Mesenchymal stem cell (in vitro differentiated cells and primary cell): ENCODE results near the gene STYXL2.

Experiments used
- DNase-seq: peaks from one replicate; pipeline ENCODE4 v3.0.0-alpha.2; 2013
- H2AFZ ChIP-seq: one replicate; pipeline ENCODE4 v1.6.1; 2013; ENCODE audit warnings: low read depth, mild to moderate bottlenecking, control low read depth, inconsistent platforms, low read length, moderate library complexity
- H2AK5ac ChIP-seq: 2 replicates; pipeline ENCODE4 v1.6.1; 2013; ENCODE audit warnings: low read length, moderate library complexity, mild to moderate bottlenecking, inconsistent platforms; ENCODE audit not compliant: severe bottlenecking
- H2BK120ac ChIP-seq: one replicate; pipeline ENCODE4 v1.6.1; 2013; ENCODE audit warnings: low read depth, mild to moderate bottlenecking, inconsistent platforms, low read length, moderate library complexity
- H2BK12ac ChIP-seq, 2 experiments: one replicate each; pipeline ENCODE4 v1.6.1; 2013; ENCODE audit warnings: inconsistent platforms in 2 of 2, low read length in 2 of 2, mild to moderate bottlenecking in 2 of 2, moderate library complexity in 2 of 2, control low read depth in 1 of 2
- H2BK15ac ChIP-seq: one replicate; pipeline ENCODE4 v1.6.1; 2013; ENCODE audit warnings: mild to moderate bottlenecking, low read depth, inconsistent platforms; ENCODE audit not compliant: poor library complexity, severe bottlenecking
- H2BK5ac ChIP-seq: 2 replicates; pipeline ENCODE4 v1.6.1; 2013; ENCODE audit warnings: low read depth, mild to moderate bottlenecking, low read length, control low read depth, inconsistent platforms; ENCODE audit not compliant: poor library complexity, severe bottlenecking
- H3K14ac ChIP-seq, 2 experiments: one replicate each; pipeline ENCODE4 v1.6.1; 2013; ENCODE audit warnings: inconsistent platforms in 2 of 2, low read length in 2 of 2, control low read depth in 1 of 2, mild to moderate bottlenecking in 1 of 2, moderate library complexity in 1 of 2
- H3K18ac ChIP-seq, 2 experiments: one replicate each; pipeline ENCODE4 v1.6.1; 2013; ENCODE audit warnings: inconsistent platforms in 2 of 2, low read length in 2 of 2, control low read depth in 1 of 2, low read depth in 1 of 2, mild to moderate bottlenecking in 1 of 2
- H3K23ac ChIP-seq, 2 experiments: one replicate each; pipeline ENCODE4 v1.6.1; 2013; ENCODE audit warnings: inconsistent platforms in 2 of 2, low read length in 2 of 2, mild to moderate bottlenecking in 2 of 2, moderate library complexity in 2 of 2, control low read depth in 1 of 2
- H3K27ac ChIP-seq: 2 replicates; pipeline ENCODE4 v1.5.1; 2013; ENCODE audit warnings: mild to moderate bottlenecking, moderate library complexity, low read length, control low read depth, inconsistent platforms; ENCODE audit not compliant: poor library complexity, severe bottlenecking
- H3K27me3 ChIP-seq, 2 experiments: 2 replicates each; pipeline versions ENCODE4 v1.6.1 to v1.7.0; 2013; ENCODE audit warnings: low read length in 2 of 2, mild to moderate bottlenecking in 2 of 2, moderate library complexity in 2 of 2, control low read depth in 1 of 2, inconsistent platforms in 1 of 2; ENCODE audit not compliant: control insufficient read depth in 1 of 2, insufficient read depth in 1 of 2
- H3K36me3 ChIP-seq, 2 experiments: 2 replicates each; pipeline versions ENCODE4 v1.6.1 to v1.7.0; 2013; ENCODE audit warnings: low read length in 2 of 2, control low read depth in 1 of 2, inconsistent platforms in 1 of 2, low read depth in 1 of 2, mild to moderate bottlenecking in 1 of 2; ENCODE audit not compliant: insufficient read depth in 2 of 2, control insufficient read depth in 1 of 2
- H3K4ac ChIP-seq, 2 experiments: one replicate each; pipeline ENCODE4 v1.6.1; 2013; ENCODE audit warnings: inconsistent platforms in 2 of 2, low read length in 2 of 2, mild to moderate bottlenecking in 2 of 2, moderate library complexity in 2 of 2, control low read depth in 1 of 2, low read depth in 1 of 2
- H3K4me1 ChIP-seq: 2 replicates; pipeline ENCODE4 v1.6.1; 2013; ENCODE audit warnings: low read depth, low read length, control low read depth; ENCODE audit not compliant: control insufficient read depth, insufficient read depth
- H3K4me2 ChIP-seq: 2 replicates; pipeline ENCODE4 v1.6.1; 2013; ENCODE audit warnings: low read length, mild to moderate bottlenecking, inconsistent platforms; ENCODE audit not compliant: poor library complexity, severe bottlenecking
- H3K4me3 ChIP-seq, 2 experiments: 2 replicates each; pipeline versions ENCODE4 v1.5.1 to v1.7.0; 2013; ENCODE audit warnings: low read length in 2 of 2, mild to moderate bottlenecking in 2 of 2, control low read depth in 1 of 2, low read depth in 1 of 2; ENCODE audit not compliant: insufficient read depth in 1 of 2
- H3K79me1 ChIP-seq: replicated peaks from 2 replicates; pipeline ENCODE4 v1.6.1; 2013; ENCODE audit warnings: mild to moderate bottlenecking, control low read depth, low read length, inconsistent platforms; ENCODE audit not compliant: poor library complexity, severe bottlenecking
- H3K9ac ChIP-seq: 2 replicates; pipeline ENCODE4 v1.7.0; 2013; ENCODE audit warnings: mild to moderate bottlenecking, low read length, moderate library complexity
- H3K9me3 ChIP-seq: 2 replicates; pipeline ENCODE4 v1.7.0; 2013; ENCODE audit warnings: mild to moderate bottlenecking, low read length; ENCODE audit not compliant: control insufficient read depth
- H4K8ac ChIP-seq: one replicate; pipeline ENCODE4 v1.6.1; 2013; ENCODE audit warnings: inconsistent platforms, mild to moderate bottlenecking, low read length, moderate library complexity
- H4K91ac ChIP-seq: one replicate; pipeline ENCODE4 v1.6.1; 2013; ENCODE audit warnings: mild to moderate bottlenecking, low read length, inconsistent platforms
- WGBS: methylation state at CpG from one replicate; pipeline ENCODE4 v1.1.7; 2013; ENCODE audit warnings: mixed read lengths; 5-methylcytosine and 5-hydroxymethylcytosine counted together

STYXL2 gene

DNA sequence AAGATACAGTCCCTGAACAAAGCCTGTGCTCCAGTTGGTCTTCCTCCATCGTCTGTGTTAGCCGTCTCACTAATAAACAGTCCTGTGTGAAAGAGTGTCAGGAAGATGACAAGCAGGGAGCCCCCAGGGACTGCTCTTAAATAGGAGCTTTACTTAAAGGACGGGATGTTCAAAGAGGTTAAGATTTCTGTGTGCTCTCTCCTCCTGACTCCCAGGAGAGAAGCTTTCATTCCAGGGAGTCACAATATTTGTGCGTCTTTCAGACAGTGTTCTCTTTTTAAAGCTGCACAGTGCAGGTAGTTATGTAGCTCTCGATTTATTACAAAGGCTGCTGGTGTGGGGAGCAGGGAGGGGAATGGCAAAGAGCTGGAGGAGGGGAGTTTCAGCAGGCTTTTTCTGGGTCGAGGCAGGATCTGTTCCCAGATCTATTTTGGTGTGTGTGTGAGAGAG, 43.5 kb downstream of the STYXL2 start:
- no peak overlapping the region for H3K4me3 ChIP-seq
- no peak overlapping the region for H3K9ac ChIP-seq
- H3K9me3 ChIP-seq: no peaks in the 10 kb centered on the region
- no peak overlapping the region for H2AK5ac ChIP-seq
- no peak overlapping the region for H2BK5ac ChIP-seq
- H3K27me3 ChIP-seq: peaks cover 0 to 54% of the 10 kb centered on the region in 2 experiments
- no peak overlapping the region for H3K23ac ChIP-seq
- peak overlapping the region; percentile 9 for H3K27ac ChIP-seq
- no peak overlapping the region for H2BK15ac ChIP-seq
- H3K4ac ChIP-seq: no peak overlapping the region
- H4K91ac ChIP-seq: no peak overlapping the region
- peak; percentile 18 for DNase-seq
- H2AFZ ChIP-seq: no peak overlapping the region
- H3K14ac ChIP-seq: no peak overlapping the region
- H2BK12ac ChIP-seq: no peak overlapping the region
- no peak overlapping the region for H2BK120ac ChIP-seq
- no peaks in the 10 kb centered on the region for H3K36me3 ChIP-seq
- no peak overlapping the region for H3K18ac ChIP-seq
- peaks cover 5% of the 10 kb centered on the region for H3K4me1 ChIP-seq
- no peaks in the 10 kb centered on the region for H3K79me1 ChIP-seq
- H4K8ac ChIP-seq: no peak overlapping the region
- H3K4me2 ChIP-seq: no peak overlapping the region
- WGBS: 11% methylated on average over 6 of the region's 6 CpGs

- Histone ChIP-seq H4K8ac (no peak overlapping the region), H2BK15ac (no peak overlapping the region), H2AK5ac (no peak overlapping the region), H3K9me3 (no peaks in the 10 kb centered on the region), H3K14ac (no peak overlapping the region), H3K4me1 (peaks cover 5% of the 10 kb centered on the region), H3K23ac (no peak overlapping the region), H3K27ac (no peak overlapping the region), H2AFZ (no peak overlapping the region), H3K18ac (no peak overlapping the region), H3K4me3 (no peak overlapping the region), H3K36me3 (no peaks in the 10 kb centered on the region), H2BK5ac (no peak overlapping the region), H3K9ac (no peak overlapping the region), H3K79me1 (no peaks in the 10 kb centered on the region), H3K4me2 (no peak overlapping the region), H3K27me3 (peaks cover 0 to 50% of the 10 kb centered on the region in 2 experiments), H4K91ac (no peak overlapping the region), H2BK12ac (no peak overlapping the region), H2BK120ac (no peak overlapping the region), H3K4ac (no peak overlapping the region)
- WGBS: 78% methylated on average over 3 of the region's 3 CpGs
- no peak for DNase-seq
These were observed 44.1 kb downstream of the STYXL2 start for GRCh38 chr1:167137793-167138510.

DNA sequence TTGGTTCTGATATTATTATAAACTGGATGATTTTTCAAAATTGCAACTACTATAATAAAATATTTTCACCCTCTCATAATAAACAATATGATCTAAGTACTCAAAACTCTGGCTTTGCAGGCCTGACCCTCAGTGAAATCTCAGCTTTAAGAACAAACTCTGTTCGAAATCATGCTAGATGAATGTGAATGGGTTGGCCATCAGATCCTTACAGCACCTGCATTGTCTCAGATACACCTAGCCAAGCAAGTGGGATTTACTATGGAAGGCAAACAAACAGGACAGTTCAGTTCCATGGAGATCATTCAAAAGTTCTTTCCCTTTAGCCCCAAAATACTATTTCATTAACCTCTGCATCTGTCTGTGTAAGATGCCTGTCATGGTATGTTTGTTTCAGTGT, 44.8 kb downstream of the STYXL2 start:
- Histone ChIP-seq H4K8ac (no peak overlapping the region), H3K4ac (no peak overlapping the region), H3K9me3 (no peaks in the 10 kb centered on the region), H3K4me1 (peaks cover 5% of the 10 kb centered on the region), H3K79me1 (no peaks in the 10 kb centered on the region), H3K36me3 (no peaks in the 10 kb centered on the region), H3K14ac (no peak overlapping the region), H2BK15ac (no peak overlapping the region), H3K18ac (no peak overlapping the region), H2BK120ac (no peak overlapping the region), H2BK5ac (no peak overlapping the region), H3K4me2 (no peak overlapping the region), H3K23ac (no peak overlapping the region), H2BK12ac (no peak overlapping the region), H3K9ac (no peak overlapping the region), H3K27me3 (peaks cover 0 to 43% of the 10 kb centered on the region in 2 experiments), H2AK5ac (no peak overlapping the region), H3K4me3 (no peak overlapping the region), H3K27ac (no peak overlapping the region), H2AFZ (no peak overlapping the region), H4K91ac (no peak overlapping the region)
- DNase-seq: no peak
- 100% methylated on average over 1 of the region's 1 CpG for WGBS

DNA sequence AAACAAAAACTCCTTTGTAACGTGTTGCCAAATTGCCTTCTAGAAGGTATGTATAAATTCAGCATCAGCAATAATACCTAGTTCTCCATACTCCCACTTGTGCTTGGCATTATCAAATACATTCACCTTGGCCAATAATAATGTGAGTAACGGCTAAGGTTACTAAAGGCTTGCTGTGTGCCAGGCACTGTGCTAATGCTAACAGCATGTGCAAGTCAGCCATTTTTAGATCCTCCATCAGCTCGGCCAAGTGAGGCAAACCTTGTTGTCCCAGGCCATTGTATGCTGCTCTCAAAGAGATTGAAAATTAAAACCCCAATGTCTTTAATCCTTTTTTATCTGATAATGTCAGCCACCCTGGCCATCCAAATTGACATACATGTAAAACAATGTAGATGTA, 48.1 kb downstream of the STYXL2 start:
- no peak overlapping the region for H4K91ac ChIP-seq
- no peak overlapping the region for H4K8ac ChIP-seq
- H2BK5ac ChIP-seq: no peak overlapping the region
- H2AFZ ChIP-seq: no peak overlapping the region
- H3K36me3 ChIP-seq: no peaks in the 10 kb centered on the region
- H3K27ac ChIP-seq: no peak overlapping the region
- peaks cover 3% of the 10 kb centered on the region for H3K9me3 ChIP-seq
- H3K4ac ChIP-seq: no peak overlapping the region
- no peaks in the 10 kb centered on the region for H3K4me1 ChIP-seq
- no peak overlapping the region for H2AK5ac ChIP-seq
- H2BK12ac ChIP-seq: no peak overlapping the region
- no peak overlapping the region for H3K14ac ChIP-seq
- WGBS: 97% methylated on average over 3 of the region's 3 CpGs
- H3K9ac ChIP-seq: no peak overlapping the region
- H2BK15ac ChIP-seq: no peak overlapping the region
- no peaks in the 10 kb centered on the region for H3K79me1 ChIP-seq
- no peak for DNase-seq
- H3K4me3 ChIP-seq: no peak overlapping the region
- peaks cover 0 to 30% of the 10 kb centered on the region in 2 experiments for H3K27me3 ChIP-seq
- peak overlapping the region in 1 of 2 experiments; percentile 34 for H3K18ac ChIP-seq
- no peak overlapping the region for H3K4me2 ChIP-seq
- no peak overlapping the region for H3K23ac ChIP-seq
- no peak overlapping the region for H2BK120ac ChIP-seq
